SU-DHL-6 (cell line): ENCODE results near the gene SDC3.
"Not testable (repeated sequence)": the region's sequence is repeated elsewhere in the genome, so short reads cannot be mapped to it uniquely, and the experiment has no call there.

Experiments
- CTCF ChIP-seq: fragments of 200-600 bp; sonication (generic); IDR thresholded peaks from one replicate; pipeline ENCODE4 v1.5.1; 2017; ENCODE audit warnings: antibody characterized with exemption, mild to moderate bottlenecking, low read length, moderate library complexity; ENCODE audit not compliant: insufficient read depth, poor library complexity, severe bottlenecking
- EZH2phosphoT487 ChIP-seq: fragments of 200-600 bp; sonication (generic), shearing (Covaris generic); conservative IDR thresholded peaks from 2 replicates; pipeline ENCODE4 v1.6.1; 2018; ENCODE audit warnings: mild to moderate bottlenecking, antibody characterized with exemption, low read length, moderate library complexity, mixed read lengths

DNA sequence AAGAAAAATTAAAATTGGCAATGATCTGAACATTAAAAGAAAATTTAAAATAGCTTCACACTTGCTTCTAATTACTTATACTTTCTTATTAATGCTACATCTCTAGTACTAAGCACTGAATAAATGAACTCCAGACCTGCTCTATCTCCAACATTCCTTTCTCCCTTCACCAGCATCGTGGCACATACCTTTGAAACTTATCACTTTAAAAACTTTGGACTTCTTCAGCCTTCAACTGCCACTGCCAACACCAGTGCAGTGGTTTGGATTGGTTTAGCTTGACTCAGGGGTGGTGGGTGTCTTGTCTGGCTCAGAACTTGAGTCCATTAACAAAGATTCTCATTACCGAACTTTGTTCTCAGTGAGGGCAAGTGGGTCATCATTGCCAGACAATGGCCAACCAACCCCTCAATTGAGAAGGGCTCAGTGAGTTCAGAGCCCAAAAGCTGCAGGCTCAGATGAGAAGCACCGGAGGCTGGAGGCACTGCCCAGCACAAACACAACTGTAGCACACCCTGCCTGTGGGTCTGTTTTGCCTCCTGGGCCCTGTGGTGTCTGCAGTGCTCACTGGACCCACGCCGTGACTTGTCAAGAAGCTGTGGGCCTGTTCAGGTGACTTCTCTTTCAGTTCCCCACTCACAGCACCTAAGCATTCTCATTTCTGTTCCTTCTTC lies 40.4 kb upstream of the SDC3 start:
- TF ChIP-seq CTCF, EZH2phosphoT487: not testable (repeated sequence)
